Stimulated activated CD8-positive, alpha-beta memory T cell treated with anti-CD3 and anti-CD28 coated beads, Interleukin-7, amount 100 ng/mL, for 1 hour (primary cell): ENCODE data around the gene NEU2.
"Not testable (repeated sequence)": the region's sequence is repeated elsewhere in the genome, so short reads cannot be mapped to it uniquely, and the experiment has no call there.

Experiments used
- DNase-seq, 2 donors: peaks; one replicate each; pipeline ENCODE4 v3.0.0-alpha.2; 2020; ENCODE audit warnings: low read depth in 2 of 2

NEU2 gene

DNA sequence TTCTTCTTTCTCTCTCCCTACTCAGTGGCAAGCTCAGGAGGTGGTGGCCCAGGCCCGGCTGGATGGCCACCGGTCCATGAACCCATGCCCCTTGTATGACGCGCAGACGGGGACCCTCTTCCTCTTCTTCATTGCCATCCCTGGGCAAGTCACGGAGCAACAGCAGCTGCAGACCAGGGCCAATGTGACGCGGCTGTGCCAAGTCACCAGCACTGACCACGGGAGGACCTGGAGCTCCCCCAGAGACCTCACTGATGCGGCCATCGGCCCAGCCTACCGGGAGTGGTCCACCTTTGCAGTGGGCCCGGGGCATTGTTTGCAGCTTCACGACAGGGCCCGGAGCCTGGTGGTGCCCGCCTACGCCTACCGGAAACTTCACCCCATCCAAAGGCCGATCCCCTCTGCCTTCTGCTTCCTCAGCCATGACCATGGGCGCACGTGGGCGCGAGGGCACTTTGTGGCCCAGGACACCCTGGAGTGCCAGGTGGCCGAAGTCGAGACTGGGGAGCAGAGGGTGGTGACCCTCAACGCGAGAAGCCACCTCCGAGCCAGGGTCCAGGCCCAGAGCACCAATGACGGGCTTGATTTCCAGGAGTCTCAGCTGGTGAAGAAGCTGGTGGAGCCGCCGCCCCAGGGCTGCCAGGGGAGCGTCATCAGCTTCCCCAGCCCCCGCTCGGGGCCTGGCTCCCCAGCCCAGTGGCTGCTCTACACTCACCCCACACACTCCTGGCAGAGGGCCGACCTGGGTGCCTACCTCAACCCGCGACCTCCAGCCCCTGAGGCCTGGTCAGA lies 1.8 kb downstream of the NEU2 start:
- no peak for DNase-seq

DNA sequence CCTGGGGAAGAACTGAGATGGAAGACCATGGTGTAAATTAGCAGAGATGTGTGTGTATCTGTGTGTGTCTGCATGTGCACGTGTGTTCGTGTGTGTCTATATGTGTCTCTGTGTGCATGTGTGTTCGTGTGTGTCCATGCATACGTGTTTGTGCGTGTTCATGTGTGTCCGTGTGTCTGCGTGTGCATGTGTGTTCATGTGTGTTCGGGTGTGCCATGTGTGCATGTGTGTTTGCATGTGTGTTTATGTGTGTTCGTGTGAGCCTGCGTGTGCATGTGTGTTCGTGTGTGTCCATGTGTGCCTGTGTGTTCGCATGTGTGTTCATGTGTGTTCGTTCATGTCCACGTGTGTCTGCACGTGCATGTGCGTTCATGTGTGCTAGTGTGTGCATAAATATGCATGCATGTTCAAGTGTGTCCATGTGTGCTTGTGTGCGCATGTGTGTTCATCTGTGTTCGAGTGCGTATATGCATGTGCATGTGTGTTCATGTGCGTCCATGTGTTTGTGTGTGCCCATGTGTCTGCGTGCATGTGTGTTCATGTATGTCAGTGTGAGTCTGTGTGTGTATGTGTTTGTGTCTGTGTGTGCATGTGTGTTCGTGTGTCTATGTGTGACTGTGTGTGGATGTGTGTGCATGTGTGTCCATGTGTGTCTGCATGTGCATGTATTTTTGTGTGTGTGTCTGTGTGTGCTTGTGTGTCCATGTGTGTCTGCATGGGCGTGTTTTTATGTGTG lies 3.1 kb downstream of the NEU2 start:
- DNase-seq: no peak

DNA sequence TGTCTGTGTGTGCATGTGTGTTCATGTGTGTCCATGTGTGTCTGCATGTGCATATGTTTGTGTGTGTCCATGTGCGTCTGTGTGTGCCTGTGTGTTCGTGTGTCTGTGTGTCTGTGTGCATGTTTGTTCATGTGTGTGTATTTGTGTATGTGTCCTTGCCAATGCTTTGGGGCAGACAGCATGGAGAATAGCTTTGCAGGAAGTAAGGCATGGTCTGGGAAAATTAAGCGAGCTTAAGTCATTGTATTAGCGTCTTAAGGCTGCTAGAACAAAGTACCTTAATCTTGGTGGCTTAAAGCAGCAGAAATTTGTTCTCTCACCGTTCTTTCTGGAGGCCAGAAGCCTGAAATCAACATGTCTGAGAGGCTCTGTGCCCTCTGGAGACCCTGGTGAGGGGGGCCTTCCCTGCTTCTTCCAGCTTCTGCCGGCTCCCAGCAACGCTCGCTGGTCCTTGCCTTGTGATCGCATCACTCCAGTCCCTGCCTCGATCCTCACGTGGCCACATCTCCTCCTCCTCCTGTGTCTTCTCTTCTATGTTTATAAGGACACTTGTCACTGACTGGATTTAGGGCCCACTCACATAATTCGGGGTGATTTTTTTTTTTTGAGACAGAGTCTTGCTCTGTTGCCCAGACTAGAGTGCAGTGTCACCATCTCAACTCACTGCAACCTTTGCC lies 3.8 kb downstream of the NEU2 start:
- DNase-seq: no peak

- DNase-seq: no peak
Observed at GRCh38 chr2:233037078-233037477, 4.6 kb downstream of the NEU2 start.

GRCh38 chr2:233039212-233039845 lies 6.9 kb downstream of the NEU2 start:
- no peak for DNase-seq

DNA sequence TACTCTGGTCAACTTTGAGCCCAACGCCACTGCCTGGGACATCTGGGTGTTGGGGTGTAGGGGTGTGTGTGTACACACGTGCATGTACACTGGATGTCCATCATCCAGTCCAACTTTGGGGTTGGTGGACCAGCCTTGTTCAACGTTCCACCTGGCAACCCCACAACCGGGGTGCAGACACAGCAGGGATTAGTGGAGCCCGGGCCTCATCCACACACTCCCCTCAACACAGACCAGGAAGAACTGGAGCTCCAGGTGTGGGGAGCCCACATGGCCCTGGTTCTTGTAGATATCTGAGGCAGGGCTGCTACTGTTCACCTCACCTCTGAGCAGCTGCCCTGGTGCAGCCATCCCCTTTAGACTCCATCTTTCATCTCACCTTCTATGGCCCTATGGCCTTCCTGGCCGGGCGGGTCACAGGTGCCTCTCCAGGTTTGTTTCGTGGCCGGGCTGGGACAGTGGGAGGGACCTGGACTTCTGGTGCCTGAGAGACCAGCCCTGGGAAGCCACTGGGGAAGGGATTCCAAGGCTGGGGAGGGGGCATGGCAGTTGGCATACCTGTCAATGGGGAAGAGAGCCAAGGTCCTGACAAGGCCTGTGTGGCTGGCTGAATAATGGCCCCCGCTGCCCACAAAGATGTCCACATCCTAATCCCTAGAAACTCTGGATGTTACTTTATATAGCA lies 7.5 kb downstream of the NEU2 start:
- DNase-seq: no peak

- no peak for DNase-seq
Observed at GRCh38 chr2:233040571-233040970, 8.1 kb downstream of the NEU2 start.

GRCh38 chr2:233041722-233042323 lies 9.4 kb downstream of the NEU2 start:
- DNase-seq: no peak

- no peak for DNase-seq
Observed at GRCh38 chr2:233042549-233042948, 10.1 kb downstream of the NEU2 start.

- no peak for DNase-seq
Observed at GRCh38 chr2:233044974-233045605, 12.6 kb downstream of the NEU2 start.

DNA sequence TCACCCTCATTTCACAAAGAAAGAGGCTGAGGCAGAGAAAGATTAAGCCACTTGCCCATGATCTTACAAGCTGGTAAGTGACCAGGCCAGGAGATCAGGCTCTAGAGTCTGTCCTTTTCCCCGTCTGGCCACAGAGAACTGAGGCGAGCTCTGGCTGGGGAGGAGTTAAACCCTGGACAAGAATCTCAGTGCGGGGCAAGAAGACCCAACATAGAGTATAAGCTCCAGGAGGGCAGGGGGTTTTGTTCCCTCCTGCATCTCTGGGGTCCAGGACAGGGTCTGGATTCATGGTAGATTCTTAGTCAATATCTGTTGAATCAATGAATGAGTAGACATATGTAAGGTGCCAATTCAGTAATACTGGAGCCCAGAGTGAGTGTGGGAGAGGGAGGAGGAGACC lies 14.7 kb downstream of the NEU2 start:
- DNase-seq: no peak

- no peak for DNase-seq
Observed at GRCh38 chr2:233047667-233048066, 15.2 kb downstream of the NEU2 start.

- DNase-seq: no peak
Observed at GRCh38 chr2:233048569-233049193, 16.2 kb downstream of the NEU2 start.

- no peak for DNase-seq
Observed at GRCh38 chr2:233049194-233049761, 16.8 kb downstream of the NEU2 start.

DNA sequence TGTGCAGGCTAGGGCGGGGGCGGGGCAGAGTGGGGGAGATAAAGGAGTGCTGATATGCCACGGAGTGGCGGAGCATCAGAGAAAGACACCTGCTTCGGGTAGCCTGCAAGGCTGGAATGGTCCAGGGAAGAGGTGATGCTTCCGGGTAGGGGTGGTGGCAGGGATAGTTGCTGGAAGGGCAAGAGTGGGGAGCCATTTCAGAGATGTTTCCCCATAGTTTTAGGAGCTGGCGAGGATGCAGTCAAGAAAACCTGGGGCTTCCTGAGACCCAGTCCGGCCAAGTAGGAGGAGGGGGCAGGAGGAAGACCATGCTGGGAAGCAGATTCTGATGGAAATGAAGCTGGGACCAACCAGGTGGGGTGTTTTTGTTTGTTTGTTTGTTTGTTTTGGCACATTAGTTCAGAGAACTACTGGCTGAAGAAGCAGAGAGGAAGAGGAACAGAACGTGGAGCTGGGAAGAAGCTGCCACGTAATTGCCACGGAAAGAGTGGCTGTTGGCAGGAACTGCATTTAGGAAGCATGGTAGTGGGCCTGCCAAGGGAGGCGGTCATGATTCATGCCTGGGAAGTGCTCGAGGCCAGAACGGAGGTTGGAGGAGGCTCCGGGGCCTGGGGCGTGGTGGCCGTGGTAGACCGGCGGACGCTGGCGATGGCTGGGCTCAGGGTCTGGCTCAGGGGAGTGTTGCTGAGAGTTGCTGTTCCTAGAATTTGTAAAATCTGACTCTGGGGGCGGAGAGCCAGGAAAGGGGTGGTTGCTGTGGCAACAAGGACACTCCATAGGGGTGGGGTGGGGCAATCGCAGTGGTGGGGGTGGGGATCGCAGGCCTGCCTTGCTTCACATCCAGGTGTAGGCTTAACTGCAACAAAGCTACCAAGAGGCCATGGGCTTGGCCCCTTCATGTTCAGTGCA lies 19.0 kb downstream of the NEU2 start:
- no peak for DNase-seq

DNA sequence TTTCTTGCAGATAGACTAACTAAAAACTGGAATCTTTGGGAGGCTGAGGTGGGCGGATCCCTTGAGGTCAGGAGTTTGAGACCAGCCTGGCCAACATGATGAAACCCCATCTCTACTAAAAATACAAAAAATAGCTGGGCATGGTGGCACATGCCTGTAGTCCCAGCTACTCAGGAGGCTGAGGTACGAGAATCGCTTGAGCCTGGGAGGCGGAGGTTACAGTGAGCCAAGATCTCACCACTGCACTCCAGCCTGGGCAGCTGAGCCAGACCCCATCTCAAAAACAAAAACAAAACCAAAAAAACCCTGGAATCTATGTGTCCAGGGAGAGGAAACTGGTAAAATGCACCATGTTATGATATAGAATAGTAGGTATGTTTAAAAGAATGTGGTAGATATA lies 20.0 kb downstream of the NEU2 start:
- DNase-seq: not testable (repeated sequence)

GRCh38 chr2:233053928-233054784 lies 21.7 kb downstream of the NEU2 start:
- DNase-seq: peak; percentile 43 to 56

GRCh38 chr2:233055362-233055761 lies 22.9 kb downstream of the NEU2 start:
- DNase-seq: no peak
